Measurements from ENCODE around the gene B3GNT7. TPM values are rescaled to one million over a fixed set of nuclear protein-coding genes. Genes with fewer than 3 reads are reported as not detected.

Gene B3GNT7
- total and polyA plus RNA-seq, 2 of the 8 experiments (the other 6 are each of a cell fraction or from before 2014, with no cell fraction given), result 26.4 to 73.1 TPM

- Histone ChIP-seq H3K4me2 (ENCODE audit: insufficient read depth in 1 of 2, low read depth in 2 of 2, low read length in 2 of 2) (peak overlapping the region in 1 of 2 experiments; percentile 38; a peak in 1 of 4 replicates), H3K27me3 (replicated peaks in 1 of 4; ENCODE audit: control insufficient read depth in 3 of 4, extremely low read depth in 1 of 4, insufficient read depth in 3 of 4, low read length in 3 of 4) (no peaks in the 10 kb centered on the region), H3K36me3 (ENCODE audit: control insufficient read depth in 2 of 4, insufficient read depth in 4 of 4, low read length in 3 of 4) (no peaks in the 10 kb centered on the region), H4K91ac (replicated peaks; ENCODE audit: insufficient read length, low read length) (peak overlapping the region; percentile 51), H3K4ac (replicated peaks; ENCODE audit: insufficient read length, low read depth, low read length) (no peak overlapping the region), H4K8ac (ENCODE audit: extremely low read depth, insufficient read depth, low read length) (no peak overlapping the region), H3K18ac (ENCODE audit: extremely low read depth, low read length) (no peak overlapping the region), H3K14ac (ENCODE audit: insufficient read length) (no peak overlapping the region), H3K56ac (replicated peaks; ENCODE audit: insufficient read length, low read depth, low read length) (no peak overlapping the region), H3K9me3 (ENCODE audit: insufficient read depth in 2 of 2, low read depth in 1 of 2, low read length in 1 of 2) (peaks cover 0 to under 1% of the 10 kb centered on the region in 2 experiments; a peak in 2 of 4 replicates), H2BK120ac (replicated peaks; ENCODE audit: low read depth, low read length) (no peak overlapping the region), H4K5ac (ENCODE audit: insufficient read length, low read depth, low read length) (no peak overlapping the region), H4K20me1 (replicated peaks in 1 of 2; ENCODE audit: control insufficient read depth in 1 of 2, insufficient read depth in 2 of 2, low read length in 2 of 2) (no peaks in the 10 kb centered on the region), H2BK12ac (ENCODE audit: low read depth, low read length) (no peak overlapping the region), H3K23ac (ENCODE audit: insufficient read length) (no peak overlapping the region), H2AK5ac (ENCODE audit: low read depth, low read length) (no peak overlapping the region), H2BK15ac (ENCODE audit: low read length) (no peak overlapping the region), H2AFZ (ENCODE audit: low read length) (no peak overlapping the region), H3K23me2 (ENCODE audit: low read depth, low read length) (no peaks in the 10 kb centered on the region), H3K4me3 (ENCODE audit: extremely low read depth in 1 of 4, insufficient read depth in 2 of 4, low read depth in 3 of 4, low read length in 4 of 4) (no peak overlapping the region), H2BK5ac (ENCODE audit: low read depth, low read length) (0 out of 2 replicates have a peak overlapping the region, but pooled peaks have one; percentile 46), H3K79me2 (ENCODE audit: control insufficient read depth in 1 of 2, insufficient read depth in 2 of 2, low read length in 2 of 2) (no peaks in the 10 kb centered on the region), H3K27ac (ENCODE audit: low read depth, low read length) (no peak overlapping the region), H3K79me1 (ENCODE audit: low read depth, low read length) (no peaks in the 10 kb centered on the region), H3K9ac (replicated peaks in 1 of 4; ENCODE audit: extremely low read depth in 1 of 4, low read depth in 3 of 4, low read length in 3 of 4) (no peak overlapping the region), H2BK20ac (ENCODE audit: low read length) (0 out of 2 replicates have a peak overlapping the region, but pooled peaks have one; percentile 37), H3K4me1 (replicated peaks in 1 of 4; ENCODE audit: control insufficient read depth in 3 of 4, insufficient read depth in 4 of 4, low read length in 3 of 4) (peaks cover 0 to 12% (median 0%) of the 10 kb centered on the region in 4 experiments; a peak in 3 of 7 replicates)
- ChIA-PET CTCF (ENCODE audit: partially characterized antibody) (interaction anchor here (0.5 to 32.5 kb wide), 9 partner anchors 11 to 368 kb away, joined by 3 to 537 read pairs (median 3); partner anchors contain the start of gene B3GNT7), POLR2A (ENCODE audit: partially characterized antibody) (interaction anchor here (0.6 to 4.0 kb wide), 5 partner anchors 13 to 32 kb away, joined by 3 to 24 read pairs (median 5); no protein-coding TSS in a partner anchor)
- no peak for FAIRE-seq
- TF ChIP-seq JUND (IDR thresholded peaks at IDR 0.05; ENCODE audit: low read length), result peak; percentile 34; the same call in 1 of the 2 replicates
- TF ChIP-seq TCF12 (IDR thresholded peaks at IDR 0.05; ENCODE audit: low read depth, low read length), result no peak
- no peak for TF ChIP-seq CTCF (IDR thresholded peaks at IDR 0.05; ENCODE audit: control extremely low read depth in 1 of 3, insufficient read depth in 1 of 3, low read depth in 1 of 3, low read length in 3 of 3)
- TF ChIP-seq RAD21 (IDR thresholded peaks at IDR 0.05 in 1 of 2, conservative IDR thresholded peaks at IDR 0.05 in 1 of 2; ENCODE audit: low read depth in 2 of 2, low read length in 2 of 2), result no peak
- 82% methylated on average over 21 of the region's 21 CpGs; no CpG with 5 or more reads in 1 of the 2 experiments for WGBS, 2 experiments (ENCODE audit: extremely low coverage in 1 of 2, insufficient coverage in 1 of 2, insufficient read length in 1 of 2, insufficient replicate concordance in 2 of 2, low coverage in 1 of 2, low lambda C conversion rate in 2 of 2, missing lambda C conversion rate in 1 of 2)
- DNase-seq (ENCODE audit: low read depth in 1 of 2, low spot score in 2 of 2), result peak in 1 of 2 experiments; percentile 47
Observed at GRCh38 chr2:231425811-231426703, 30.5 kb downstream of the B3GNT7 start.
